GM12875 (cell line): Measurements from ENCODE around the gene AP1M2.
"Not testable (repeated sequence)": the region's sequence is repeated elsewhere in the genome, so short reads cannot be mapped to it uniquely, and the experiment has no call there.

Source experiments
- H3K4me3 ChIP-seq: one replicate; pipeline ENCODE4 v1.5.1; 2011; ENCODE audit warnings: low read depth, low read length, control low read depth
- CTCF ChIP-seq: IDR thresholded peaks from 2 replicates; pipeline ENCODE4 v1.5.1; 2011; ENCODE audit warnings: low read depth, mild to moderate bottlenecking, control low read depth, inconsistent platforms, low read length, moderate library complexity, borderline replicate concordance; ENCODE audit not compliant: insufficient read depth

The AP1M2 gene

DNA sequence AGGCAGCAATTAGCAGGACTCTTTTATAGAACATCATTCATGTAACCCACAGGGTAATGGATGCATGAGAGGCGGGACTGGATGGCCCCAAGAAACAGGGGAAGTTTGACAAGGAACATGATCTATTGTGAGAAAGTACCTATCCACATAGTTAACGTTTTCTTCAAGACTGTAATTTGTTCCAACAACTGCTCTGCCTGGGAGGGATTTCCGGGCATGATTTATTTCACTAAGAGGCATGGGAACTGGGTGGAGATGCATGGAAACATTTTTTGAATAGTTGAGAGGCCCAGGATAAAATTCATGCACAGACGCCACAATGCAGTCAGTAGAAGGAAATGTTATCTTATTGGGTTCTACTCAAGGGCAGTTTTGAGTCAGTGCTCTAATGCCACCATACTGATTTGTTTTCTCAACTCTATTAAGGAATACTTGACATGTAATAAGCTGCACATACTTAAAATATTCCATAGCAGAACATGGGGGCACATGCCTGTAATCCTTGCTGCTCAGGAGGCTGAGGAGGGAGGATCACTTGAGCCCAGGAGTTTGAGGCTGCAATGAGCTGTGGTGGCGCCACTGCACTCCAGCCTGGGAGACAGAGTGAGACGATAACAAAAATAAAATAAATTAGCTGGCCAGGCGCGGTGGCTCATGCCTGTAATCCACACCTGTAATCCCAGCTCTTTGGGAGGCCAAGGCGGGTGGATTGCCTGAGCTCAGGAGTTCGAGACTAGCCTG lies 53.3 kb downstream of the AP1M2 start:
- H3K4me3 ChIP-seq = no peak overlapping the region
- no peak for TF ChIP-seq CTCF

GRCh38 chr19:10532457-10532856 lies 54.7 kb downstream of the AP1M2 start:
- TF ChIP-seq CTCF = no peak

GRCh38 chr19:10526887-10527286 lies 60.2 kb downstream of the AP1M2 start:
- not testable (repeated sequence) for H3K4me3 ChIP-seq

More at GRCh38 chr19:10532457-10532856, 54.7 kb downstream of the AP1M2 start:
- no peak overlapping the region for H3K4me3 ChIP-seq

GRCh38 chr19:10525636-10526035 lies 61.5 kb downstream of the AP1M2 start:
- H3K4me3 ChIP-seq = no peak overlapping the region
- no peak for TF ChIP-seq CTCF

DNA sequence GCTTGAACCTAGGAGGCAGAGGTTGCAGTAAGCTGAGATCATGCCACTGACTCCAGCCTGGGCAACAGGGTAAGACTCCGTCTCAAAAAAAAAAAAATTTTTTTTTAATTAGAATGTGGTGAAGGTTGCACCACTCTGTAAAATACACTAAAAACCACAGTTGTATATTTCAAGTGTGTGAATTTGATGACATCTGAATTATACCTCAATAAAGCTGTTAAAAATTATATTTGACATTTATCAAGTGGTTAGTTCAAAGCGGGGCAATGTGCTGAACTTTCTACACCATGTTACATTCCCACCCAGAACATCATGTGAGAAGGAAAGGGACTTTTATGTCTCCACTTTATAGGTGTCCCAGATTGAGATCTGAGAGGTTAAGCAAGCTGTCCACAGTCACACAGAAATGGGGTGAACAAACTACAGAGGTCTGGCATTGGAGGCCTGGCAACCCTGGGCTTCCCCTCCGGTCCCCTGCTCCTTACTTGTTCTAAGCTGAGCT lies 63.9 kb downstream of the AP1M2 start:
- H3K4me3 ChIP-seq = no peak overlapping the region
- TF ChIP-seq CTCF = no peak
